ENCODE data around the gene NDUFA3.

The NDUFA3 gene

DNA sequence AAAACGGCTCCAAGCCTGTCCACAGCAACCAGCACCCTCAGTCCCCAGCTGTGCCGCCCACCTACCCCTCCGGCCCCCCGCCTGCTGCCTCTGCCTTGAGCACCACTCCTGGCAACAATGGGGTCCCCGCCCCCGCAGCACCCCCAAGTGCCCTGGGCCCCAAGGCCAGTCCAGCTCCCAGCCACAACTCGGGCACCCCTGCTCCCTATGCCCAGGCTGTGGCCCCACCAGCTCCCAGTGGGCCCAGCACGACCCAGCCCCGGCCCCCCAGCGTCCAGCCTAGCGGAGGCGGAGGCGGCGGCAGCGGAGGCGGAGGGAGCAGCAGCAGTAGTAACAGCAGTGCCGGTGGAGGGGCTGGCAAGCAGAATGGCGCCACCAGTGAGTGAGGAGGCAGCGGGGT lies 45.5 kb downstream of the NDUFA3 start:
- in situ Hi-C loops (cut with HindIII; ENCODE audit: low sequenced_read_pairs), result no loop called here
- DNase-seq (ENCODE audit: low read depth, low spot score), result no peak
- TF ChIP-seq, protein P1, sequence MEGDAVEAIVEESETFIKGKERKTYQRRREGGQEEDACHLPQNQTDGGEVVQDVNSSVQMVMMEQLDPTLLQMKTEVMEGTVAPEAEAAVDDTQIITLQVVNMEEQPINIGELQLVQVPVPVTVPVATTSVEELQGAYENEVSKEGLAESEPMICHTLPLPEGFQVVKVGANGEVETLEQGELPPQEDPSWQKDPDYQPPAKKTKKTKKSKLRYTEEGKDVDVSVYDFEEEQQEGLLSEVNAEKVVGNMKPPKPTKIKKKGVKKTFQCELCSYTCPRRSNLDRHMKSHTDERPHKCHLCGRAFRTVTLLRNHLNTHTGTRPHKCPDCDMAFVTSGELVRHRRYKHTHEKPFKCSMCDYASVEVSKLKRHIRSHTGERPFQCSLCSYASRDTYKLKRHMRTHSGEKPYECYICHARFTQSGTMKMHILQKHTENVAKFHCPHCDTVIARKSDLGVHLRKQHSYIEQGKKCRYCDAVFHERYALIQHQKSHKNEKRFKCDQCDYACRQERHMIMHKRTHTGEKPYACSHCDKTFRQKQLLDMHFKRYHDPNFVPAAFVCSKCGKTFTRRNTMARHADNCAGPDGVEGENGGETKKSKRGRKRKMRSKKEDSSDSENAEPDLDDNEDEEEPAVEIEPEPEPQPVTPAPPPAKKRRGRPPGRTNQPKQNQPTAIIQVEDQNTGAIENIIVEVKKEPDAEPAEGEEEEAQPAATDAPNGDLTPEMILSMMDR (IDR thresholded peaks at IDR 0.05; ENCODE audit: low read depth, low read length), result no peak
- no peak overlapping the region for H3K4me3 ChIP-seq (ENCODE audit: low read depth, low read length)

DNA sequence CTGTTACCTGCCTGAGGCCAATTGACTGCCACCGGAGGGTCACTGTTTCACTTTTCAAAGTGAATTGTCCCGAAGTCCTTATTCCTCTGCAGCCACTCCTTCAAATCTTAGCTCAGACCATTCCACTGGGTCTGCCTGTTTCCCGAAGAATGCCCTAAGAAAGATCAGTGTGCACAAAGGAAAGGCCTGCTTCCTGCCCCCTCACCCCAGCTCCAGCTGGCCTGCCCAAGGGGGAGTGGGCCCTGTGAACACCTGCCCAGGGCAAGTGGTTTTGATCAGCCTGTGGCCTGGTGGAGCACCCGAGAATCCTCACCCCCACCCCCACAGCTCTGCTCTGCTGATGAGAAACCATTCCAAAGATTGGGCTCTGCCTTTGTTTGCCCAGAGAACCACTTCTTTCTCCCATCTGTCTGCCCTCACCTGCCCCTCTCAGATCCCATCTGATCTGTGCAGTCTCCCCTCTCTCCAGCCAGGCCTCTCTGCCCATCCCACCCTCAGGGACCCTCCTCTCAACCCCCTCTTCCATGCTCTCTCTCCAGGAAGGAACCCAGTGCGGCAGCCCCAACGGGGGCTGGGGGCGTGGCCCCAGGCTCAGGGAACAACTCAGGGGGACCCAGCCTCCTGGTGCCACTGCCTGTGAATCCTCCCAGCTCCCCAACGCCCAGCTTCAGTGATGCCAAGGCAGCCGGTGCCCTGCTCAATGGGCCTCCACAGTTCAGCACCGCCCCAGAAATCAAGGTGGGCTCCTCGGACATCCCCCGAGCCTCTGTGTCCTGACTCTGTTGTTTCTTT lies 46.6 kb downstream of the NDUFA3 start:
- H3K4me3 ChIP-seq (ENCODE audit: low read depth, low read length), result no peak overlapping the region
- in situ Hi-C loops (cut with HindIII; ENCODE audit: low sequenced_read_pairs), result no loop called here
- no peak for DNase-seq (ENCODE audit: low read depth, low spot score)
- TF ChIP-seq, protein P1 (IDR thresholded peaks at IDR 0.05; ENCODE audit: low read depth, low read length), result no peak

DNA sequence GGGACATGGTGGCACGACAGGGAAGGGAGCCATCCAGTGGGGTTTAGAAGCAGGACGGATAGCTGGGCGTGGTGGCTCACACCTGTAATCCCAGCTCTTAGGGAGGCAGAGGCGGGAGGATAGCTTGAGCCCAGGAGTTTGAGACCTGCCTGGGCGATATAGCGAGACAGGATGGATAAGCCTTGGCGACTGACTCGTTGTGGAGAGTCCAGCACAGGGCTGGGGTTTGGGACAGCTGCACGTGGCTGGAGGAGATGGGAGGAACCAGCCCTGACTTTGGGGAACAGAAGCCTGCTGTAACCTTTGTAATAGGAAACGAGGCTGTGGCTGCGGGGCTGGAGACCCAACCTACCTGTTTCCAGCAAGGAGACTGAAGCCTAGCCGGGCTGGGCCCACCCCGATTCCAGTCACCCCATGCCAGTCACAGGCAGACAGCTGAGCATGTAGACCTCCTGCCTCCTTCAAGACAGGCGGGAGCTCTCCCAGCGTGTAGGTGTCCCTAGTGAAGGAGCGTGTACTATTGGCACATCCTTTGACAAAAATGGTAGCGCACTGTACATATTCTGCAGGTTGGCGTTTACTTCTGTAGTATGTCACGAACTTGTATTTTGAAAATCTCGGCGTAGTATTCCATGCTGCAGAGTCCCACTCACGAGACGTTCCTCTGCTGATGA lies 48.8 kb downstream of the NDUFA3 start:
- TF ChIP-seq, protein P1 (IDR thresholded peaks at IDR 0.05; ENCODE audit: low read depth, low read length), result no peak
- DNase-seq (ENCODE audit: low read depth, low spot score), result no peak
- in situ Hi-C loops (cut with HindIII; ENCODE audit: low sequenced_read_pairs), result no loop called here
- no peak overlapping the region for H3K4me3 ChIP-seq (ENCODE audit: low read depth, low read length)

DNA sequence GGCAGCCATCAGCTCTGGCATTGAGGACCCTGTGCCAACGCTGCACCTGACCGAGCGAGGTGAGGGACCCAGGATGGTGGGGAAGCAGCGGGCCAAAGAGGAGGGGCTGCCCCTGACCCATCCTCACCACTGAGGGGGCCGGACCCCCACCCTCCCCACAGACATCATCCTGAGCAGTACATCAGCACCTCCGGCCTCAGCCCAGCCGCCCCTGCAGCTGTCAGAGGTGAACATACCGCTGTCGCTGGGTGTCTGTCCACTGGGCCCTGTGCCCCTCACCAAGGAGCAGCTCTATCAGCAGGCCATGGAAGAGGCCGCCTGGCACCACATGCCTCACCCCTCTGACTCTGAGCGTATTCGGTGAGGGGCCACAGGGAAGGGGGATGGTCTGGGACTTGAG lies 49.6 kb downstream of the NDUFA3 start:
- in situ Hi-C loops (cut with HindIII; ENCODE audit: low sequenced_read_pairs), result no loop called here
- no peak for DNase-seq (ENCODE audit: low read depth, low spot score)
- TF ChIP-seq, protein P1 (IDR thresholded peaks at IDR 0.05; ENCODE audit: low read depth, low read length), result no peak
- no peak overlapping the region for H3K4me3 ChIP-seq (ENCODE audit: low read depth, low read length)

DNA sequence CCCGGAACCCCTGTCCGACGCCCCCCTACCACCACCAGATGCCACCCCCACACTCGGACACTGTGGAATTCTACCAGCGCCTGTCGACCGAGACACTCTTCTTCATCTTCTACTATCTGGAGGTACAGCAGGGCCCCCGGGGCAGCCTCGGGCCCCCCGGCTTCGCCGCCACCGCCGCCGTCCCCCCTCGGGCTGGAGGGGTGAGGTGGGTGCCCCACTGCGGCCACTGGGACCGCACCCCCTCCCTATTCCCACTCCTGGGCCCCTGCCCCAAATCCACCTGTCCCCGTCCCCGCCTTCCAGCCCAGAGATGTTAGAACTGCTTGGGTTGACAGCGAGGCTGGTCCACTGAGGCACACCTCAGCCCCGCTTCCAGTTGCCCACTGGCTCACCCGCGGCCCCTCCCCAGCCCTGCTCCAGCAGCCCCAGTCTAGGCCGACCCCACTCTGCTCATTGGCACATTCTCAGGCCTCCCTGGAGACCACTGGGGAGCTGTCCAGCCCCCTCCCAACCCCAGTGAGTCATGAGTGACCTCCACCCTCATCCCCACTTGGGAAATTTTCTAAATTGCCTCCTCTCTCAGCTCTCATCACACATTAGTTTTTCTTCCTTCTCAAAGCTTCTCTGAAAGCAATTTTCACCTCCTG lies 50.3 kb downstream of the NDUFA3 start:
- DNase-seq (ENCODE audit: low read depth, low spot score), result no peak
- TF ChIP-seq, protein P1 (IDR thresholded peaks at IDR 0.05; ENCODE audit: low read depth, low read length), result no peak
- in situ Hi-C loops (cut with HindIII; ENCODE audit: low sequenced_read_pairs), result no loop called here
- H3K4me3 ChIP-seq (ENCODE audit: low read depth, low read length), result no peak overlapping the region

DNA sequence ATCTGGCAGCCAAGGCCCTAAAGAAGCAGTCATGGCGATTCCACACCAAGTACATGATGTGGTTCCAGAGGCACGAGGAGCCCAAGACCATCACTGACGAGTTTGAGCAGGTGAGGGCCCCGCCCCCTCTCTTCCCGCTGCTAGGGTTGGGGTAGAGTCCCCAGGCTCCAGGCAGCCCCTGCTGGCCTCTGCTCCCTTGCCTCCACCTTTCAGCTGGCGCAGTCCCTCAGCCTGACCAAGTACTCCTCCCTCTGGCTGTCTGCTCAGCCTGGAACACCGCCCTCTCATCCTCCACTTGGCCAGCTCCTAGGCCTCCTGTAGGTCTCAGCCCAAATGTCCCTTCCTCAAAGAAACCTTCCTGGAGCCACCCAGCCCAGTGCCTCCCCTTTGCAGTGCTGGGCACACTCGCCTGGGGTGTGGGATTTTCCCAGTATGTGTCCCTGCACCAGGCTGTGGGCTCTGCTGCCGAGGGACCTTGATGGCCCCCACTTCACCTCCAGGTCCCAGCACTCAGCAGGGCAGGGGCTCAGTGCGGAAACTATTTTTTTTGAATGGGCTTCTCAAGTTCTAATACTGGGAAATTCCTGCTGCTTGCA lies 51.2 kb downstream of the NDUFA3 start:
- no peak overlapping the region for H3K4me3 ChIP-seq (ENCODE audit: low read depth, low read length)
- in situ Hi-C loops (cut with HindIII; ENCODE audit: low sequenced_read_pairs), result no loop called here
- no peak for DNase-seq (ENCODE audit: low read depth, low spot score)
- TF ChIP-seq, protein P1 (IDR thresholded peaks at IDR 0.05; ENCODE audit: low read depth, low read length), result no peak

Measured in astrocyte of the spinal cord (primary cell).